IMR-90 (cell line): Measurements from ENCODE around the gene VPS39.

Experiments
- MAFK ChIP-seq: IDR thresholded peaks from 2 replicates; pipeline ENCODE4 v1.6.1; 2012; ENCODE audit warnings: low read depth, low read length, improper control_type of control experiment
- MXI1 ChIP-seq: IDR thresholded peaks from 2 replicates; pipeline ENCODE4 v1.6.1; 2012; ENCODE audit warnings: low read depth, mild to moderate bottlenecking, low read length, moderate library complexity, borderline replicate concordance
- POLR2A ChIP-seq: IDR thresholded peaks from 2 replicates; pipeline ENCODE4 v1.6.1; 2012; ENCODE audit warnings: mild to moderate bottlenecking, low read depth, low read length
- RCOR1 ChIP-seq: IDR thresholded peaks from 2 replicates; pipeline ENCODE4 v1.6.1; 2012; ENCODE audit warnings: mild to moderate bottlenecking, low read length, improper control_type of control experiment; ENCODE audit not compliant: insufficient replicate concordance
- SMC3 ChIP-seq: fragments of 150-350 bp; IDR thresholded peaks from 2 replicates; pipeline ENCODE4 v1.6.1; 2016; ENCODE audit warnings: low read depth, mild to moderate bottlenecking, antibody characterized with exemption, low read length, moderate library complexity
- TF ChIP-seq, protein P1 (sequence below): conservative IDR thresholded peaks from 2 replicates; pipeline ENCODE4 v1.5.1; 2012; ENCODE audit warnings: mild to moderate bottlenecking, low read depth, low read length, improper control_type of control experiment

DNA sequence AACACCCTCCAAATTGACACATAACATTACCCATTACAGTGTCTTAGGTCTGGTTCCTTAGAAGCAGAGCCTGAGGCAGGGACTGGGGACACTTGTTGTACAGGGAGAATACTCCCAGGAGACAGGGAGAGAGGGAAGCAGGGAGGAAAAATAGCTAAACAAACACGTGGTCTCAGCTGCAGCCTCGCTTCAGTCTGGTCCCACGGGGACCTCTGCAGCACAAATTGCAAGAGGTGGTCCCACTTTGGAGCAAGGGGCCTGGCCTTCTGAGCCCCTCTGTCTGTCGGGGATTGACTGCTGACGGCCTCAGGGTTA is 88.7 kb downstream of the VPS39 start:
- TF ChIP-seq, protein P1, sequence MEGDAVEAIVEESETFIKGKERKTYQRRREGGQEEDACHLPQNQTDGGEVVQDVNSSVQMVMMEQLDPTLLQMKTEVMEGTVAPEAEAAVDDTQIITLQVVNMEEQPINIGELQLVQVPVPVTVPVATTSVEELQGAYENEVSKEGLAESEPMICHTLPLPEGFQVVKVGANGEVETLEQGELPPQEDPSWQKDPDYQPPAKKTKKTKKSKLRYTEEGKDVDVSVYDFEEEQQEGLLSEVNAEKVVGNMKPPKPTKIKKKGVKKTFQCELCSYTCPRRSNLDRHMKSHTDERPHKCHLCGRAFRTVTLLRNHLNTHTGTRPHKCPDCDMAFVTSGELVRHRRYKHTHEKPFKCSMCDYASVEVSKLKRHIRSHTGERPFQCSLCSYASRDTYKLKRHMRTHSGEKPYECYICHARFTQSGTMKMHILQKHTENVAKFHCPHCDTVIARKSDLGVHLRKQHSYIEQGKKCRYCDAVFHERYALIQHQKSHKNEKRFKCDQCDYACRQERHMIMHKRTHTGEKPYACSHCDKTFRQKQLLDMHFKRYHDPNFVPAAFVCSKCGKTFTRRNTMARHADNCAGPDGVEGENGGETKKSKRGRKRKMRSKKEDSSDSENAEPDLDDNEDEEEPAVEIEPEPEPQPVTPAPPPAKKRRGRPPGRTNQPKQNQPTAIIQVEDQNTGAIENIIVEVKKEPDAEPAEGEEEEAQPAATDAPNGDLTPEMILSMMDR: no peak
- TF ChIP-seq SMC3 (no peak), POLR2A (no peak), MAFK (no peak), MXI1 (no peak), RCOR1 (no peak)
